Kidney (tissue), 14 donors: ENCODE data around the gene RAP1GAP2. TPM values are rescaled to one million over a fixed set of nuclear protein-coding genes. Genes with fewer than 3 reads are reported as not detected.

Experiments
- DNase-seq, 5 donors: peaks; one replicate each; pipeline ENCODE4 v3.0.0-alpha.2; 2013 to 2020
- FAIRE-seq: peaks from 2 replicates; lab custom pipeline; 2012; peaks lifted over from hg19 to GRCh38; lab: Jason Lieb, UNC
- H3K27ac ChIP-seq, 2 donors: one replicate each; pipeline ENCODE4 v1.7.0; 2013; ENCODE audit warnings: low read depth in 2 of 2, low read length in 2 of 2, inconsistent platforms in 1 of 2
- H3K27me3 ChIP-seq: one replicate; pipeline ENCODE4 v1.7.1; 2013; ENCODE audit warnings: low read length, inconsistent platforms; ENCODE audit not compliant: control insufficient read depth, insufficient read depth
- H3K36me3 ChIP-seq, 3 donors: one replicate each; pipeline versions ENCODE4 v1.7.0 to v1.7.1; 2013; ENCODE audit warnings: low read length in 3 of 3, control low read depth in 1 of 3, inconsistent platforms in 1 of 3; ENCODE audit not compliant: insufficient read depth in 3 of 3, control insufficient read depth in 2 of 3
- H3K4me1 ChIP-seq, 3 donors: one replicate each; pipeline versions ENCODE4 v1.7.0 to v1.7.1; 2013; ENCODE audit warnings: low read length in 3 of 3, inconsistent platforms in 1 of 3, low read depth in 1 of 3; ENCODE audit not compliant: control insufficient read depth in 2 of 3, insufficient read depth in 2 of 3
- H3K4me3 ChIP-seq, 3 donors: one replicate each; pipeline versions ENCODE4 v1.7.0 to v1.8.1; 2013; ENCODE audit warnings: low read length in 3 of 3, control low read depth in 1 of 3, inconsistent platforms in 1 of 3
- H3K9ac ChIP-seq, 3 donors: one replicate each; pipeline versions ENCODE4 v1.7.0 to v1.7.1; 2013; ENCODE audit warnings: low read length in 3 of 3, control low read depth in 1 of 3, inconsistent platforms in 1 of 3
- H3K9me3 ChIP-seq, 3 donors: one replicate each; pipeline versions ENCODE4 v1.7.0 to v1.7.1; 2013; ENCODE audit warnings: low read length in 3 of 3, control low read depth in 1 of 3, inconsistent platforms in 1 of 3; ENCODE audit not compliant: control insufficient read depth in 2 of 3, insufficient read depth in 1 of 3
- CTCF ChIP-seq: IDR thresholded peaks from 3 replicates; pipeline ENCODE4 v1.5.1; 2012; ENCODE audit warnings: mild to moderate bottlenecking, moderate library complexity, borderline replicate concordance; ENCODE audit not compliant: insufficient read depth; ENCODE audit errors: extremely low read depth
- intact Hi-C: fragments of 100-400 bp; cut with DNase I; formaldehyde crosslinking; loops from one replicate; pipeline ENCODE4 v1.11.1; 2022
- polyA plus RNA-seq: library from polyadenylated mRNA; stranded (reverse); fragments of 350-450 nt; fragmentation: Illumina TruSeq; extraction: RNeasy Lipid Tissue Mini Kit (QIAGEN cat#74804); gene quantifications from one replicate; pipeline ENCODE4 v1.2.3, GENCODE V29; 2014; ENCODE audit warnings: low read depth, low replicate concordance; ENCODE audit not compliant: insufficient read depth
- total RNA-seq: library from RNA; stranded (reverse); fragmentation: NEBNext Ultra II Directional; extraction: Animal tissue kit (Norgen Biotek cat#: 25700); gene quantifications from one replicate; pipeline ENCODE4 v1.2.1, GENCODE V29; 2021
- donor health status: control.
- donor health status: control.
- donor health status: control.
- donor health status: control.
- donor health status: control.
- donor health status: DM: yes; HTN: yes; CAD: no.
- donor health status: Normal renal cell carcinoma (clear cell type).

Gene RAP1GAP2
- total and polyA plus RNA-seq, 2 donors from 2014 or later, result 6.8 to 46.2 TPM

- no peak for TF ChIP-seq CTCF
- DNase-seq, result peak in 1 of 5 donors; percentile 35
- no peaks in the 10 kb centered on the region for H3K36me3 ChIP-seq
- no peak overlapping the region for H3K4me3 ChIP-seq
- H3K9me3 ChIP-seq, result no peaks in the 10 kb centered on the region
- H3K4me1 ChIP-seq, result no peaks in the 10 kb centered on the region
- intact Hi-C loops, result no loop called here
- H3K27me3 ChIP-seq, result no peaks in the 10 kb centered on the region
- no peak for FAIRE-seq
- H3K9ac ChIP-seq, result no peak overlapping the region
- no peak overlapping the region for H3K27ac ChIP-seq
These were observed 236.3 kb downstream of the RAP1GAP2 start for GRCh38 chr17:3032258-3033247.

- intact Hi-C loops, result no loop called here
- Histone ChIP-seq H3K4me1 (no peaks in the 10 kb centered on the region), H3K27ac (no peak overlapping the region), H3K27me3 (no peaks in the 10 kb centered on the region), H3K9me3 (no peaks in the 10 kb centered on the region), H3K4me3 (no peak overlapping the region), H3K36me3 (no peaks in the 10 kb centered on the region), H3K9ac (no peak overlapping the region)
- FAIRE-seq (no peak), DNase-seq (peak in 1 of 5 donors; percentile 71)
- TF ChIP-seq CTCF, result no peak
These were observed 237.0 kb downstream of the RAP1GAP2 start for GRCh38 chr17:3033248-3033640.

GRCh38 chr17:3033741-3034577 lies 237.7 kb downstream of the RAP1GAP2 start:
- H3K9me3 ChIP-seq, result no peaks in the 10 kb centered on the region
- intact Hi-C loops, result no loop called here
- H3K27ac ChIP-seq, result no peak overlapping the region
- H3K36me3 ChIP-seq, result no peaks in the 10 kb centered on the region
- H3K9ac ChIP-seq, result no peak overlapping the region
- no peaks in the 10 kb centered on the region for H3K4me1 ChIP-seq
- DNase-seq (peak in 1 of 5 donors; percentile 52), FAIRE-seq (no peak)
- no peak overlapping the region for H3K4me3 ChIP-seq
- no peaks in the 10 kb centered on the region for H3K27me3 ChIP-seq
- TF ChIP-seq CTCF, result no peak
